HEK293 (cell line): ENCODE measurements around the gene TGFBRAP1.

Source experiments
- CTCF ChIA-PET: fragments of 350-600 bp; formaldehyde crosslinking; extraction: SDS; loops from one replicate; lab custom pipeline; 2021; ENCODE audit warnings: antibody characterized with exemption; lab: Yijun Ruan, JAX
- POLR2A ChIA-PET: fragments of 300-600 bp; formaldehyde crosslinking; extraction: SDS; loops from one replicate; lab custom pipeline; 2020; ENCODE audit warnings: antibody characterized with exemption, inconsistent platforms; lab: Yijun Ruan, JAX
- H3K27ac ChIP-seq: fragments of 200-500 bp; sonication (Bioruptor generic); 2 replicates; pipeline ENCODE4 v1.5.1; 2014; ENCODE audit warnings: low read depth, low read length, control low read depth, inconsistent platforms; ENCODE audit errors: extremely low read depth
- H3K36me3 ChIP-seq, 2 experiments: fragments of 200-500 bp in 1 of 2; sonication (Bioruptor generic) in 1 of 2; 1 replicate in 1 of 2; 2 replicates in 1 of 2; pipeline ENCODE4 v1.5.1; 2014 to 2017; ENCODE audit warnings: inconsistent platforms in 2 of 2, low read length in 2 of 2; ENCODE audit not compliant: control insufficient read depth in 2 of 2, insufficient read depth in 1 of 2
- H3K4me1 ChIP-seq: fragments of 200-500 bp; sonication (Bioruptor generic); 2 replicates; pipeline ENCODE4 v1.5.1; 2014; ENCODE audit warnings: mild to moderate bottlenecking, low read length, inconsistent platforms; ENCODE audit not compliant: control insufficient read depth, insufficient read depth
- H3K4me3 ChIP-seq: 2 replicates; pipeline ENCODE4 v1.5.1; 2011; ENCODE audit warnings: low read depth, mild to moderate bottlenecking, control low read depth, low read length, moderate library complexity
- H3K9me3 ChIP-seq: fragments of 200-500 bp; sonication (Bioruptor generic); 2 replicates; pipeline ENCODE4 v1.5.1; 2014; ENCODE audit warnings: low read depth, low read length, inconsistent platforms; ENCODE audit not compliant: control insufficient read depth, insufficient read depth
- CTCF ChIP-seq: fragments of 450-650 bp; formaldehyde crosslinking; IDR thresholded peaks from 2 replicates; pipeline ENCODE4 v1.5.1; 2016; ENCODE audit warnings: missing biosample characterization, missing genetic modification characterization
- FEZF1 ChIP-seq: fragments of 450-650 bp; formaldehyde crosslinking; IDR thresholded peaks from 2 replicates; pipeline ENCODE4 v1.5.1; 2016; ENCODE audit warnings: missing biosample characterization, missing genetic modification characterization
- GLIS1 ChIP-seq: fragments of 450-650 bp; formaldehyde crosslinking; IDR thresholded peaks from 2 replicates; pipeline ENCODE4 v1.5.1; 2016; ENCODE audit warnings: missing biosample characterization, missing genetic modification characterization
- GLIS2 ChIP-seq: fragments of 450-650 bp; formaldehyde crosslinking; IDR thresholded peaks from 2 replicates; pipeline ENCODE4 v1.5.1; 2016; ENCODE audit warnings: missing biosample characterization, missing genetic modification characterization
- HOXC10 ChIP-seq: sonication (generic); formaldehyde crosslinking; IDR thresholded peaks from 2 replicates; pipeline ENCODE4 v1.8.1; 2023; ENCODE audit warnings: mild to moderate bottlenecking, missing genetic modification reagents
- KLF16 ChIP-seq: fragments of 450-650 bp; formaldehyde crosslinking; IDR thresholded peaks from 2 replicates; pipeline ENCODE4 v1.5.1; 2017; ENCODE audit warnings: missing biosample characterization, missing genetic modification characterization
- KLF17 ChIP-seq: fragments of 450-650 bp; formaldehyde crosslinking; IDR thresholded peaks from 2 replicates; pipeline ENCODE4 v1.5.1; 2016; ENCODE audit warnings: missing biosample characterization, missing genetic modification characterization
- KLF8 ChIP-seq: fragments of 450-650 bp; formaldehyde crosslinking; IDR thresholded peaks from 2 replicates; pipeline ENCODE4 v1.5.1; 2016; ENCODE audit warnings: missing biosample characterization, missing genetic modification characterization
- ZBTB20 ChIP-seq: fragments of 450-650 bp; formaldehyde crosslinking; IDR thresholded peaks from 2 replicates; pipeline ENCODE4 v1.5.1; 2016; ENCODE audit warnings: missing biosample characterization, missing genetic modification characterization
- ZBTB8A ChIP-seq: fragments of 450-650 bp; formaldehyde crosslinking; IDR thresholded peaks from 2 replicates; pipeline ENCODE4 v1.5.1; 2016; ENCODE audit warnings: missing biosample characterization, missing genetic modification characterization
- ZFP37 ChIP-seq: fragments of 450-650 bp; formaldehyde crosslinking; IDR thresholded peaks from 2 replicates; pipeline ENCODE4 v1.5.1; 2016; ENCODE audit warnings: missing biosample characterization, missing genetic modification characterization
- ZFP41 ChIP-seq: fragments of 450-650 bp; formaldehyde crosslinking; IDR thresholded peaks from 2 replicates; pipeline ENCODE4 v1.5.1; 2016; ENCODE audit warnings: missing biosample characterization, missing genetic modification characterization, borderline replicate concordance
- ZIC2 ChIP-seq: fragments of 450-650 bp; formaldehyde crosslinking; IDR thresholded peaks from 2 replicates; pipeline ENCODE4 v1.5.1; 2016; ENCODE audit warnings: missing biosample characterization, missing genetic modification characterization
- ZNF157 ChIP-seq: fragments of 450-650 bp; formaldehyde crosslinking; IDR thresholded peaks from 2 replicates; pipeline ENCODE4 v1.5.1; 2016; ENCODE audit warnings: missing biosample characterization, missing genetic modification characterization
- ZNF2 ChIP-seq: fragments of 450-650 bp; formaldehyde crosslinking; IDR thresholded peaks from 2 replicates; pipeline ENCODE4 v1.5.1; 2016; ENCODE audit warnings: missing biosample characterization, missing genetic modification characterization
- ZNF211 ChIP-seq: fragments of 450-650 bp; formaldehyde crosslinking; IDR thresholded peaks from 2 replicates; pipeline ENCODE4 v1.5.1; 2016; ENCODE audit warnings: low read depth, missing biosample characterization, missing genetic modification characterization
- ZNF335 ChIP-seq: fragments of 450-650 bp; formaldehyde crosslinking; conservative IDR thresholded peaks from 2 replicates; pipeline ENCODE4 v1.5.1; 2016; ENCODE audit warnings: missing biosample characterization, missing genetic modification characterization
- ZNF394 ChIP-seq: fragments of 450-650 bp; formaldehyde crosslinking; IDR thresholded peaks from 2 replicates; pipeline ENCODE4 v1.5.1; 2016; ENCODE audit warnings: missing biosample characterization, missing genetic modification characterization, mild to moderate bottlenecking, moderate library complexity, borderline replicate concordance
- ZNF449 ChIP-seq: fragments of 450-650 bp; formaldehyde crosslinking; IDR thresholded peaks from 2 replicates; pipeline ENCODE4 v1.5.1; 2017; ENCODE audit warnings: missing biosample characterization, mild to moderate bottlenecking, missing genetic modification characterization, moderate library complexity
- ZNF561 ChIP-seq: fragments of 450-650 bp; IDR thresholded peaks from 2 replicates; pipeline ENCODE4 v1.5.1; 2018; ENCODE audit warnings: missing biosample characterization, missing genetic modification characterization, borderline replicate concordance
- ZNF585B ChIP-seq: fragments of 450-650 bp; formaldehyde crosslinking; IDR thresholded peaks from 2 replicates; pipeline ENCODE4 v1.5.1; 2016; ENCODE audit warnings: missing biosample characterization, missing genetic modification characterization
- ZNF692 ChIP-seq: fragments of 450-650 bp; formaldehyde crosslinking; IDR thresholded peaks from 2 replicates; pipeline ENCODE4 v1.5.1; 2016; ENCODE audit warnings: missing biosample characterization, missing genetic modification characterization
- ZNF707 ChIP-seq: fragments of 450-650 bp; formaldehyde crosslinking; IDR thresholded peaks from 2 replicates; pipeline ENCODE4 v1.5.1; 2016; ENCODE audit warnings: missing biosample characterization, missing genetic modification characterization
- ZNF777 ChIP-seq: fragments of 450-650 bp; formaldehyde crosslinking; IDR thresholded peaks from 2 replicates; pipeline ENCODE4 v1.5.1; 2017; ENCODE audit warnings: missing biosample characterization, missing genetic modification characterization, borderline replicate concordance
- ZNF837 ChIP-seq: fragments of 450-650 bp; formaldehyde crosslinking; IDR thresholded peaks from 2 replicates; pipeline ENCODE4 v1.5.1; 2016; ENCODE audit warnings: missing biosample characterization, missing genetic modification characterization
- ZSCAN30 ChIP-seq: fragments of 450-650 bp; IDR thresholded peaks from 2 replicates; pipeline ENCODE4 v1.5.1; 2018; ENCODE audit warnings: missing biosample characterization, mild to moderate bottlenecking, missing genetic modification characterization, moderate library complexity
- TF ChIP-seq, protein P1 (sequence below): fragments of 450-650 bp; formaldehyde crosslinking; optimal IDR thresholded peaks from 2 replicates; pipeline ENCODE3; 2016; ENCODE audit warnings: missing biosample characterization, mild to moderate bottlenecking, missing genetic modification characterization

Gene TGFBRAP1

DNA sequence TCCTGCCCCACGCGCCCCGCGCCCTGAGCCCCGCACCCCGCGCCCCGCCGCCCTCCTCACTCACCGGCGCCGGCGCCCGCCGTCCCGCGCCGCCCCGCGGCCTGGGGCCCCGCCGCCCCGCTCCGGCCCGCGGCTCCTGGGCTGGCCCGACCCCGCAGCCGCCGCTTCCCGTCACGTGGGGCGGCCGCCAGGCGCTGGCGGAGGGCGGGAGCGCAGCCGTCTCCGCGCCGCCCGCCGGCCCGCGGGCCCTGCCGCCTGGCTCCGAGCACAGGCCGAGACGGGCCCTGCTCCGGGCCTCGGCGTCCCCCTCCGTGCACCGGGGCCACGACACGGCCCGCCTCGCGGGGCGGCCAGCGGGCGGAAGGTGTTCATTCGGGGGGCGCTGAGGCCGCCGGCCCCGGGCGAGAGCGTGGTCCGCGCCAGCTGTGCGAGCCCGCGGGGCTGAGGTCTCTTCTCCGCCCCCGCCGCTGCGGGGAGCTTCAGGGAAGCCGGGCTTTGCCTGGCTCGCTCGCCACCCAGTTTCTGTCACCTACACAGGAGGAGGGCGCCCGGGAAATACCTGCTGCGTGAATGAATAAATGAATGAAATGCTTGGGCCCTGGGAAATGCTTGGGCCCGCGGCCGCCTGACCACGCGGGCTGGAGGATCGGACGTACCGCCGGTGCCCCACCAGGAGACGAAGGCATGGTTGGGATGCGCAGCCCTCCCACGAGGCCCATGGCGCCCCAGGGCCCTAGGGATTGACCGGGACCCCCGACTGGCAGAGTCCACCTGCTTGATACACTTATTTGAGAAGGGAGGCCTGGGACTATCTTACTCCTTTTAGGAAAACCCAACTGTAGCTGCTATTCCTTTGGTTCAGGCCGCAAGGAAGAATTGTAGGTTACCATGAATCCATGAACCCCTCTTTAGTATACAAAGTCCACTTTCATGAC, at the start of gene TGFBRAP1:
TGFBRAP1 (minus strand) TSS at position 175 of the 935 bp plus-strand sequence. CDS start 21,434 bp downstream, outside the sequence.
- Histone ChIP-seq H3K36me3 (peaks cover 7 to 16% of the 10 kb centered on the region in 2 experiments; a peak in 2 of 3 replicates), H3K27ac (peak within 1 kb of the TSS; percentile 93), H3K4me3 (peak within 1 kb of the TSS; percentile 53), H3K4me1 (0 out of 2 replicates have a peak, but pooled peaks cover 4% of the 10 kb centered on the region), H3K9me3 (no peaks in the 10 kb centered on the region)
- ChIA-PET CTCF (interaction anchor here (1.3 kb wide), 1 partner anchor 94 kb away, joined by 3 read pairs; no protein-coding TSS in a partner anchor), POLR2A (interaction anchor here (1.0 to 1.6 kb wide), 3 partner anchors 8 to 91 kb away, joined by 3 to 6 read pairs (median 3); partner anchors contain the start of gene C2orf49)
- TF ChIP-seq ZNF394 (tag by site-specific recombination) (no peak), ZNF585B (tag by site-specific recombination) (no peak), ZIC2 (tag by site-specific recombination) (peak; percentile 73; the same call in 1 of the 2 replicates), HOXC10 (no peak), ZNF692 (peak; percentile 45; the same call in 1 of the 2 replicates), ZFP41 (tag by site-specific recombination) (no peak), ZNF707 (tag by site-specific recombination) (no peak), ZFP37 (peak; percentile 89), ZNF211 (tag by site-specific recombination) (no peak), ZNF561 (tag by site-specific recombination) (0 out of 2 replicates have a peak, but pooled peaks have one; percentile 34), ZNF335 (tag by site-specific recombination) (peak; percentile 69), GLIS1 (tag by site-specific recombination) (0 out of 2 replicates have a peak, but pooled peaks have one; percentile 15), ZNF777 (tag by site-specific recombination) (no peak), KLF16 (tag by site-specific recombination) (0 out of 2 replicates have a peak, but pooled peaks have one; percentile 15), ZSCAN30 (tag by site-specific recombination) (0 out of 2 replicates have a peak, but pooled peaks have one; percentile 33), FEZF1 (tag by site-specific recombination) (no peak), KLF17 (tag by site-specific recombination) (no peak), ZNF157 (no peak), ZBTB20 (peak; percentile 80), ZBTB8A (tag by site-specific recombination) (peak; percentile 85), ZNF2 (tag by site-specific recombination) (no peak), KLF8 (no peak), ZNF449 (tag by site-specific recombination) (0 out of 2 replicates have a peak, but pooled peaks have one; percentile 18), GLIS2 (tag by site-specific recombination) (peak; percentile 72), ZNF837 (tag by site-specific recombination) (no peak), CTCF (peak; percentile 35; the same call in 1 of the 2 replicates)
- TF ChIP-seq, protein P1, sequence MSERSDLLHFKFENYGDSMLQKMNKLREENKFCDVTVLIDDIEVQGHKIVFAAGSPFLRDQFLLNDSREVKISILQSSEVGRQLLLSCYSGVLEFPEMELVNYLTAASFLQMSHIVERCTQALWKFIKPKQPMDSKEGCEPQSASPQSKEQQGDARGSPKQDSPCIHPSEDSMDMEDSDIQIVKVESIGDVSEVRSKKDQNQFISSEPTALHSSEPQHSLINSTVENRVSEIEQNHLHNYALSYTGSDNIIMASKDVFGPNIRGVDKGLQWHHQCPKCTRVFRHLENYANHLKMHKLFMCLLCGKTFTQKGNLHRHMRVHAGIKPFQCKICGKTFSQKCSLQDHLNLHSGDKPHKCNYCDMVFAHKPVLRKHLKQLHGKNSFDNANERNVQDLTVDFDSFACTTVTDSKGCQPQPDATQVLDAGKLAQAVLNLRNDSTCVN (tag by site-specific recombination), result peak; percentile 42
